WTC11 (cell line): ENCODE results near the gene SLC6A1. TPM values are rescaled to one million over a fixed set of nuclear protein-coding genes. Genes with fewer than 3 reads are reported as not detected.

Experiments
- ATAC-seq: fragments of 200-7000 bp; cut with Tn5 transposase; 2 replicates; pipeline ENCODE4 v1.10.0; 2021; ENCODE audit warnings: mild to moderate bottlenecking, moderate library complexity
- CTCF ChIA-PET: fragments of 300-600 bp; sonication (Branson Sonifier 250); formaldehyde crosslinking; loops from one replicate; lab custom pipeline; 2021; ENCODE audit warnings: antibody characterized with exemption; lab: Charles Lee
- POLR2A ChIA-PET: fragments of 350-600 bp; sonication (Branson Sonifier 250); formaldehyde crosslinking; loops from one replicate; lab custom pipeline; 2021; ENCODE audit warnings: antibody characterized with exemption; lab: Charles Lee
- DNase-seq: peaks from one replicate; pipeline ENCODE4 v3.0.0; 2021; ENCODE audit warnings: low spot score
- H3K27ac Mint-ChIP-seq: 2 replicates; pipeline ENCODE4 v1.8.0; 2021; ENCODE audit warnings: mixed read lengths
- H3K27me3 Mint-ChIP-seq: 2 replicates; pipeline ENCODE4 v1.8.0; 2021; ENCODE audit warnings: low read depth, mild to moderate bottlenecking, moderate library complexity, mixed read lengths
- H3K36me3 Mint-ChIP-seq: 2 replicates; pipeline ENCODE4 v1.8.0; 2021; ENCODE audit warnings: mixed read lengths
- H3K4me1 Mint-ChIP-seq: 2 replicates; pipeline ENCODE4 v1.8.0; 2022; ENCODE audit warnings: mixed read lengths
- H3K4me3 Mint-ChIP-seq: 2 replicates; pipeline ENCODE4 v1.8.0; 2021; ENCODE audit warnings: mild to moderate bottlenecking, moderate library complexity, mixed read lengths
- H3K9me3 Mint-ChIP-seq: 2 replicates; pipeline ENCODE4 v1.8.0; 2021; ENCODE audit warnings: mixed read lengths
- ATF1 ChIP-seq: sonication (generic); formaldehyde crosslinking; IDR thresholded peaks from 2 replicates; pipeline ENCODE4 v1.8.1; 2023; ENCODE audit warnings: mild to moderate bottlenecking, moderate library complexity, missing genetic modification reagents
- ERG ChIP-seq: fragments of 250-450 bp; sonication (Bioruptor Pico); IDR thresholded peaks from 2 replicates; pipeline ENCODE4 v1.8.0; 2021; ENCODE audit warnings: mild to moderate bottlenecking
- ESRRA ChIP-seq: sonication (generic); formaldehyde crosslinking; IDR thresholded peaks from 2 replicates; pipeline ENCODE4 v1.8.1; 2022; ENCODE audit warnings: mild to moderate bottlenecking, missing genetic modification reagents, borderline replicate concordance
- ETV6 ChIP-seq: sonication (generic); formaldehyde crosslinking; IDR thresholded peaks from 2 replicates; pipeline ENCODE4 v1.8.1; 2022; ENCODE audit warnings: mild to moderate bottlenecking, missing genetic modification reagents
- GTF2I ChIP-seq: fragments of 250-450 bp; sonication (Bioruptor Pico); conservative IDR thresholded peaks from 2 replicates; pipeline ENCODE4 v1.4.0; 2021; ENCODE audit warnings: mild to moderate bottlenecking
- JAZF1 ChIP-seq: fragments of 250-450 bp; sonication (Bioruptor Pico); IDR thresholded peaks from 2 replicates; pipeline ENCODE4 v1.9.0; 2021; ENCODE audit warnings: moderate library complexity, mild to moderate bottlenecking, inconsistent platforms
- NR2C2 ChIP-seq: sonication (generic); formaldehyde crosslinking; IDR thresholded peaks from 2 replicates; pipeline ENCODE4 v1.8.0; 2022; ENCODE audit warnings: mild to moderate bottlenecking, missing genetic modification reagents
- OVOL2 ChIP-seq: fragments of 250-450 bp; sonication (Bioruptor Pico); IDR thresholded peaks from 2 replicates; pipeline ENCODE4 v1.9.0; 2021; ENCODE audit warnings: mild to moderate bottlenecking, borderline replicate concordance
- PRRX2 ChIP-seq: fragments of 250-450 bp; sonication (Bioruptor Pico); IDR thresholded peaks from 2 replicates; pipeline ENCODE4 v1.8.0; 2021; ENCODE audit warnings: mild to moderate bottlenecking
- RORB ChIP-seq: fragments of 250-450 bp; sonication (Bioruptor Pico); IDR thresholded peaks from 2 replicates; pipeline ENCODE4 v1.9.0; 2021; ENCODE audit warnings: mild to moderate bottlenecking
- USF1 ChIP-seq: sonication (generic); formaldehyde crosslinking; IDR thresholded peaks from 2 replicates; pipeline ENCODE4 v1.8.0; 2022; ENCODE audit warnings: mild to moderate bottlenecking, missing genetic modification reagents
- ZMAT4 ChIP-seq: fragments of 250-450 bp; sonication (Bioruptor Pico); IDR thresholded peaks from 2 replicates; pipeline ENCODE4 v1.9.0; 2021; ENCODE audit warnings: mild to moderate bottlenecking
- ZNF121 ChIP-seq: sonication (generic); formaldehyde crosslinking; IDR thresholded peaks from 2 replicates; pipeline ENCODE4 v1.8.0; 2023; ENCODE audit warnings: missing genetic modification reagents
- ZNF263 ChIP-seq: sonication (generic); formaldehyde crosslinking; IDR thresholded peaks from 2 replicates; pipeline ENCODE4 v1.8.1; 2022; ENCODE audit warnings: low read depth, mild to moderate bottlenecking, moderate library complexity, missing genetic modification reagents
- total RNA-seq: library from RNA; stranded (reverse); gene quantifications from 3 replicates; pipeline ENCODE4 v1.2.3, GENCODE V29; 2021
- TF ChIP-seq, protein P1 (sequence below): fragments of 250-450 bp; sonication (Bioruptor Pico); IDR thresholded peaks from 2 replicates; pipeline ENCODE4 v1.9.0; 2021; ENCODE audit warnings: mild to moderate bottlenecking
- TF ChIP-seq, protein P2 (sequence below): sonication (generic); formaldehyde crosslinking; IDR thresholded peaks from 2 replicates; pipeline ENCODE4 v1.8.1; 2023; ENCODE audit warnings: mild to moderate bottlenecking, moderate library complexity, missing genetic modification reagents
- TF ChIP-seq, protein P3 (sequence below): sonication (generic); formaldehyde crosslinking; IDR thresholded peaks from 2 replicates; pipeline ENCODE4 v1.8.1; 2023; ENCODE audit warnings: mild to moderate bottlenecking, missing genetic modification reagents
- TF ChIP-seq, protein P4 (sequence below): sonication (generic); formaldehyde crosslinking; conservative IDR thresholded peaks from 2 replicates; pipeline ENCODE4 v1.8.1; 2022; ENCODE audit warnings: mild to moderate bottlenecking, missing genetic modification reagents
- TF ChIP-seq, protein P5 (sequence below): sonication (generic); formaldehyde crosslinking; IDR thresholded peaks from 2 replicates; pipeline ENCODE4 v1.8.0; 2023; ENCODE audit warnings: mild to moderate bottlenecking, missing genetic modification reagents
- TF ChIP-seq, protein P6 (sequence below): sonication (generic); formaldehyde crosslinking; IDR thresholded peaks from 2 replicates; pipeline ENCODE4 v1.8.1; 2022; ENCODE audit warnings: low read depth, missing genetic modification reagents, borderline replicate concordance

The SLC6A1 gene
- total RNA-seq, 1 experiment from 2014 or later: 0.72 TPM

DNA sequence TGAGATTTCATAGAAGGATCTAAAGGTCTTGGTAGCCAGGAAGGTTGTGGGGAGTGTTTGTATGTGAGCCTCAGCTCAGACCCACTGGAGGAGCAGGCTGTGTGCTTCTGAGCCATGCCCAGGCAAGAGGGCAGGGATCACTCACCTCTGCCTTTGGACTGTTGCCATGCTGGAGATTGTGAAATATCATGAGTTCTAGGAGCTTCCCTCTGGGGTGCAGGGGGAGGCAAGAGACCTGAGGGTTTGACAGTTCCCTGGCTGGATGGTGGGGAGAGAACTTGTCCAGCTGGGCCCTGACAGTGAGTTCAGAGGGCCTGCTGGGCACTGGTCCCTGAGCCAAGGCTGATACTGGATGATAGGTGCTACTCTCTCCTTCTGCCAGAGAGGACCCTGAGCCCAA is 6.0 kb downstream of the SLC6A1 start:
- Mint-ChIP-seq H3K9me3 (no peaks in the 10 kb centered on the region), H3K36me3 (no peaks in the 10 kb centered on the region), H3K4me3 (no peak overlapping the region), H3K27me3 (peaks cover 49% of the 10 kb centered on the region), H3K27ac (no peak overlapping the region), H3K4me1 (peaks cover 10% of the 10 kb centered on the region)
- ChIA-PET CTCF (interaction anchor here (2.0 to 2.8 kb wide), 2 partner anchors 9 to 56 kb away, joined by 6 to 10 read pairs; no protein-coding TSS in a partner anchor), POLR2A (no interaction called here)
- no peak for ATAC-seq
- TF ChIP-seq PRRX2 (CRISPR knock-in tag) (no peak), ETV6 (no peak), JAZF1 (CRISPR knock-in tag) (no peak), USF1 (CRISPR knock-in tag) (no peak), GTF2I (CRISPR knock-in tag) (no peak), ZNF263 (CRISPR knock-in tag) (no peak), ZMAT4 (no peak), RORB (CRISPR knock-in tag) (no peak), OVOL2 (CRISPR knock-in tag) (no peak), ZNF121 (CRISPR knock-in tag) (no peak), ERG (CRISPR knock-in tag) (no peak)
- TF ChIP-seq, protein P1, sequence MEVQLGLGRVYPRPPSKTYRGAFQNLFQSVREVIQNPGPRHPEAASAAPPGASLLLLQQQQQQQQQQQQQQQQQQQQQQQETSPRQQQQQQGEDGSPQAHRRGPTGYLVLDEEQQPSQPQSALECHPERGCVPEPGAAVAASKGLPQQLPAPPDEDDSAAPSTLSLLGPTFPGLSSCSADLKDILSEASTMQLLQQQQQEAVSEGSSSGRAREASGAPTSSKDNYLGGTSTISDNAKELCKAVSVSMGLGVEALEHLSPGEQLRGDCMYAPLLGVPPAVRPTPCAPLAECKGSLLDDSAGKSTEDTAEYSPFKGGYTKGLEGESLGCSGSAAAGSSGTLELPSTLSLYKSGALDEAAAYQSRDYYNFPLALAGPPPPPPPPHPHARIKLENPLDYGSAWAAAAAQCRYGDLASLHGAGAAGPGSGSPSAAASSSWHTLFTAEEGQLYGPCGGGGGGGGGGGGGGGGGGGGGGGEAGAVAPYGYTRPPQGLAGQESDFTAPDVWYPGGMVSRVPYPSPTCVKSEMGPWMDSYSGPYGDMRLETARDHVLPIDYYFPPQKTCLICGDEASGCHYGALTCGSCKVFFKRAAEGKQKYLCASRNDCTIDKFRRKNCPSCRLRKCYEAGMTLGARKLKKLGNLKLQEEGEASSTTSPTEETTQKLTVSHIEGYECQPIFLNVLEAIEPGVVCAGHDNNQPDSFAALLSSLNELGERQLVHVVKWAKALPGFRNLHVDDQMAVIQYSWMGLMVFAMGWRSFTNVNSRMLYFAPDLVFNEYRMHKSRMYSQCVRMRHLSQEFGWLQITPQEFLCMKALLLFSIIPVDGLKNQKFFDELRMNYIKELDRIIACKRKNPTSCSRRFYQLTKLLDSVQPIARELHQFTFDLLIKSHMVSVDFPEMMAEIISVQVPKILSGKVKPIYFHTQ (CRISPR knock-in tag): no peak
- TF ChIP-seq, protein P2, sequence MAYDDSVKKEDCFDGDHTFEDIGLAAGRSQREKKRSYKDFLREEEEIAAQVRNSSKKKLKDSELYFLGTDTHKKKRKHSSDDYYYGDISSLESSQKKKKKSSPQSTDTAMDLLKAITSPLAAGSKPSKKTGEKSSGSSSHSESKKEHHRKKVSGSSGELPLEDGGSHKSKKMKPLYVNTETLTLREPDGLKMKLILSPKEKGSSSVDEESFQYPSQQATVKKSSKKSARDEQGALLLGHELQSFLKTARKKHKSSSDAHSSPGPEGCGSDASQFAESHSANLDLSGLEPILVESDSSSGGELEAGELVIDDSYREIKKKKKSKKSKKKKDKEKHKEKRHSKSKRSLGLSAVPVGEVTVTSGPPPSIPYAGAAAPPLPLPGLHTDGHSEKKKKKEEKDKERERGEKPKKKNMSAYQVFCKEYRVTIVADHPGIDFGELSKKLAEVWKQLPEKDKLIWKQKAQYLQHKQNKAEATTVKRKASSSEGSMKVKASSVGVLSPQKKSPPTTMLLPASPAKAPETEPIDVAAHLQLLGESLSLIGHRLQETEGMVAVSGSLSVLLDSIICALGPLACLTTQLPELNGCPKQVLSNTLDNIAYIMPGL (CRISPR knock-in tag): no peak
- TF ChIP-seq, protein P3, sequence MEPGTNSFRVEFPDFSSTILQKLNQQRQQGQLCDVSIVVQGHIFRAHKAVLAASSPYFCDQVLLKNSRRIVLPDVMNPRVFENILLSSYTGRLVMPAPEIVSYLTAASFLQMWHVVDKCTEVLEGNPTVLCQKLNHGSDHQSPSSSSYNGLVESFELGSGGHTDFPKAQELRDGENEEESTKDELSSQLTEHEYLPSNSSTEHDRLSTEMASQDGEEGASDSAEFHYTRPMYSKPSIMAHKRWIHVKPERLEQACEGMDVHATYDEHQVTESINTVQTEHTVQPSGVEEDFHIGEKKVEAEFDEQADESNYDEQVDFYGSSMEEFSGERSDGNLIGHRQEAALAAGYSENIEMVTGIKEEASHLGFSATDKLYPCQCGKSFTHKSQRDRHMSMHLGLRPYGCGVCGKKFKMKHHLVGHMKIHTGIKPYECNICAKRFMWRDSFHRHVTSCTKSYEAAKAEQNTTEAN (CRISPR knock-in tag): no peak
- no peak for DNase-seq

- Mint-ChIP-seq H3K4me3 (no peak overlapping the region), H3K27me3 (peaks cover 39% of the 10 kb centered on the region), H3K4me1 (peaks cover 5% of the 10 kb centered on the region), H3K27ac (no peak overlapping the region), H3K9me3 (no peaks in the 10 kb centered on the region), H3K36me3 (no peaks in the 10 kb centered on the region)
- POLR2A ChIA-PET: no interaction called here
- no peak for TF ChIP-seq ZNF121 (CRISPR knock-in tag)
- TF ChIP-seq, protein P4, sequence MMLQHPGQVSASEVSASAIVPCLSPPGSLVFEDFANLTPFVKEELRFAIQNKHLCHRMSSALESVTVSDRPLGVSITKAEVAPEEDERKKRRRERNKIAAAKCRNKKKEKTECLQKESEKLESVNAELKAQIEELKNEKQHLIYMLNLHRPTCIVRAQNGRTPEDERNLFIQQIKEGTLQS: no peak
- no peak for TF ChIP-seq NR2C2
- no peak for TF ChIP-seq ATF1 (CRISPR knock-in tag)
- TF ChIP-seq PRRX2 (CRISPR knock-in tag): no peak
- TF ChIP-seq ESRRA (CRISPR knock-in tag): no peak
- TF ChIP-seq, protein P5, sequence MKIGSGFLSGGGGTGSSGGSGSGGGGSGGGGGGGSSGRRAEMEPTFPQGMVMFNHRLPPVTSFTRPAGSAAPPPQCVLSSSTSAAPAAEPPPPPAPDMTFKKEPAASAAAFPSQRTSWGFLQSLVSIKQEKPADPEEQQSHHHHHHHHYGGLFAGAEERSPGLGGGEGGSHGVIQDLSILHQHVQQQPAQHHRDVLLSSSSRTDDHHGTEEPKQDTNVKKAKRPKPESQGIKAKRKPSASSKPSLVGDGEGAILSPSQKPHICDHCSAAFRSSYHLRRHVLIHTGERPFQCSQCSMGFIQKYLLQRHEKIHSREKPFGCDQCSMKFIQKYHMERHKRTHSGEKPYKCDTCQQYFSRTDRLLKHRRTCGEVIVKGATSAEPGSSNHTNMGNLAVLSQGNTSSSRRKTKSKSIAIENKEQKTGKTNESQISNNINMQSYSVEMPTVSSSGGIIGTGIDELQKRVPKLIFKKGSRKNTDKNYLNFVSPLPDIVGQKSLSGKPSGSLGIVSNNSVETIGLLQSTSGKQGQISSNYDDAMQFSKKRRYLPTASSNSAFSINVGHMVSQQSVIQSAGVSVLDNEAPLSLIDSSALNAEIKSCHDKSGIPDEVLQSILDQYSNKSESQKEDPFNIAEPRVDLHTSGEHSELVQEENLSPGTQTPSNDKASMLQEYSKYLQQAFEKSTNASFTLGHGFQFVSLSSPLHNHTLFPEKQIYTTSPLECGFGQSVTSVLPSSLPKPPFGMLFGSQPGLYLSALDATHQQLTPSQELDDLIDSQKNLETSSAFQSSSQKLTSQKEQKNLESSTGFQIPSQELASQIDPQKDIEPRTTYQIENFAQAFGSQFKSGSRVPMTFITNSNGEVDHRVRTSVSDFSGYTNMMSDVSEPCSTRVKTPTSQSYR (CRISPR knock-in tag): no peak
- TF ChIP-seq, protein P6, sequence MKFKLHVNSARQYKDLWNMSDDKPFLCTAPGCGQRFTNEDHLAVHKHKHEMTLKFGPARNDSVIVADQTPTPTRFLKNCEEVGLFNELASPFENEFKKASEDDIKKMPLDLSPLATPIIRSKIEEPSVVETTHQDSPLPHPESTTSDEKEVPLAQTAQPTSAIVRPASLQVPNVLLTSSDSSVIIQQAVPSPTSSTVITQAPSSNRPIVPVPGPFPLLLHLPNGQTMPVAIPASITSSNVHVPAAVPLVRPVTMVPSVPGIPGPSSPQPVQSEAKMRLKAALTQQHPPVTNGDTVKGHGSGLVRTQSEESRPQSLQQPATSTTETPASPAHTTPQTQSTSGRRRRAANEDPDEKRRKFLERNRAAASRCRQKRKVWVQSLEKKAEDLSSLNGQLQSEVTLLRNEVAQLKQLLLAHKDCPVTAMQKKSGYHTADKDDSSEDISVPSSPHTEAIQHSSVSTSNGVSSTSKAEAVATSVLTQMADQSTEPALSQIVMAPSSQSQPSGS (CRISPR knock-in tag): no peak
- no peak for DNase-seq
- CTCF ChIA-PET: interaction anchor here (2.8 kb wide), 1 partner anchor 8 kb away, joined by 10 read pairs; no protein-coding TSS in a partner anchor
- ATAC-seq: no peak
Measured at GRCh38 chr3:10999221-11000107, 6.9 kb downstream of the SLC6A1 start.
